ENCODE data around the gene ACAN. TPM values are rescaled to one million over a fixed set of nuclear protein-coding genes. Genes with fewer than 3 reads are reported as not detected.
A peak's percentile ranks its signal among the peaks of the same experiment; 100 is the strongest.

The ACAN gene
- total RNA-seq, 1 donor from 2014 or later: 0.03 TPM

- Mint-ChIP-seq H3K4me3 (ENCODE audit: unreplicated experiment) (no peak overlapping the region), H3K9me3 (ENCODE audit: unreplicated experiment) (no peaks in the 10 kb centered on the region), H3K4me1 (ENCODE audit: unreplicated experiment) (no peaks in the 10 kb centered on the region), H3K27ac (ENCODE audit: unreplicated experiment) (no peak overlapping the region), H3K27me3 (ENCODE audit: unreplicated experiment) (peaks cover 21% of the 10 kb centered on the region), H3K36me3 (ENCODE audit: low read depth, unreplicated experiment) (peaks cover 27% of the 10 kb centered on the region)
- no peak for DNase-seq (ENCODE audit: low spot score)
- no peak for TF ChIP-seq CTCF (IDR thresholded peaks at IDR 0.05; ENCODE audit: unreplicated experiment)
These were observed 71.4 kb downstream of the ACAN start for GRCh38 chr15:88874684-88875083.

- DNase-seq (ENCODE audit: low spot score): no peak
- Mint-ChIP-seq H3K9me3 (ENCODE audit: unreplicated experiment) (no peaks in the 10 kb centered on the region), H3K4me1 (ENCODE audit: unreplicated experiment) (no peaks in the 10 kb centered on the region), H3K36me3 (ENCODE audit: low read depth, unreplicated experiment) (peaks cover 37% of the 10 kb centered on the region), H3K4me3 (ENCODE audit: unreplicated experiment) (no peak overlapping the region), H3K27me3 (ENCODE audit: unreplicated experiment) (peaks cover 16% of the 10 kb centered on the region), H3K27ac (ENCODE audit: unreplicated experiment) (no peak overlapping the region)
- TF ChIP-seq CTCF (IDR thresholded peaks at IDR 0.05; ENCODE audit: unreplicated experiment): no peak
These were observed 73.3 kb downstream of the ACAN start for GRCh38 chr15:88876573-88876972.

- no peak for TF ChIP-seq CTCF (IDR thresholded peaks at IDR 0.05; ENCODE audit: unreplicated experiment)
- no peak overlapping the region for H3K4me3 Mint-ChIP-seq (ENCODE audit: unreplicated experiment)
- H3K36me3 Mint-ChIP-seq (ENCODE audit: low read depth, unreplicated experiment): peaks cover 36% of the 10 kb centered on the region
- H3K9me3 Mint-ChIP-seq (ENCODE audit: unreplicated experiment): no peaks in the 10 kb centered on the region
- no peaks in the 10 kb centered on the region for H3K4me1 Mint-ChIP-seq (ENCODE audit: unreplicated experiment)
- no peak overlapping the region for H3K27ac Mint-ChIP-seq (ENCODE audit: unreplicated experiment)
- peaks cover 12% of the 10 kb centered on the region for H3K27me3 Mint-ChIP-seq (ENCODE audit: unreplicated experiment)
- DNase-seq (ENCODE audit: low spot score): no peak
These were observed 74.2 kb downstream of the ACAN start for GRCh38 chr15:88877415-88877814.

- no peak for TF ChIP-seq CTCF (IDR thresholded peaks at IDR 0.05; ENCODE audit: unreplicated experiment)
- Mint-ChIP-seq H3K4me3 (ENCODE audit: unreplicated experiment) (no peak overlapping the region), H3K4me1 (ENCODE audit: unreplicated experiment) (no peaks in the 10 kb centered on the region), H3K27ac (ENCODE audit: unreplicated experiment) (no peak overlapping the region), H3K9me3 (ENCODE audit: unreplicated experiment) (no peaks in the 10 kb centered on the region), H3K36me3 (ENCODE audit: low read depth, unreplicated experiment) (peaks cover 33% of the 10 kb centered on the region), H3K27me3 (ENCODE audit: unreplicated experiment) (peaks cover 12% of the 10 kb centered on the region)
- no peak for DNase-seq (ENCODE audit: low spot score)
These were observed 74.7 kb downstream of the ACAN start for GRCh38 chr15:88877906-88878305.

- H3K27ac Mint-ChIP-seq (ENCODE audit: unreplicated experiment): no peak overlapping the region
- peak; percentile 73 for DNase-seq (ENCODE audit: low spot score)
- H3K27me3 Mint-ChIP-seq (ENCODE audit: unreplicated experiment): peaks cover 10% of the 10 kb centered on the region
- no peaks in the 10 kb centered on the region for H3K4me1 Mint-ChIP-seq (ENCODE audit: unreplicated experiment)
- peaks cover 33% of the 10 kb centered on the region for H3K36me3 Mint-ChIP-seq (ENCODE audit: low read depth, unreplicated experiment)
- H3K4me3 Mint-ChIP-seq (ENCODE audit: unreplicated experiment): no peak overlapping the region
- H3K9me3 Mint-ChIP-seq (ENCODE audit: unreplicated experiment): no peaks in the 10 kb centered on the region
- peak; percentile 68 for TF ChIP-seq CTCF (IDR thresholded peaks at IDR 0.05; ENCODE audit: unreplicated experiment)
These were observed 75.5 kb downstream of the ACAN start for GRCh38 chr15:88878720-88879184.

Data from endothelial cell (in vitro differentiated cells).